Anterior cingulate cortex (tissue), 58 donors: ENCODE results near the gene INHBB.

ENCODE experiments used
- DNase-seq, 58 donors: peaks; one replicate each; lab custom pipeline; 2025; lab: John Stamatoyannopoulos, UW

INHBB gene

DNA sequence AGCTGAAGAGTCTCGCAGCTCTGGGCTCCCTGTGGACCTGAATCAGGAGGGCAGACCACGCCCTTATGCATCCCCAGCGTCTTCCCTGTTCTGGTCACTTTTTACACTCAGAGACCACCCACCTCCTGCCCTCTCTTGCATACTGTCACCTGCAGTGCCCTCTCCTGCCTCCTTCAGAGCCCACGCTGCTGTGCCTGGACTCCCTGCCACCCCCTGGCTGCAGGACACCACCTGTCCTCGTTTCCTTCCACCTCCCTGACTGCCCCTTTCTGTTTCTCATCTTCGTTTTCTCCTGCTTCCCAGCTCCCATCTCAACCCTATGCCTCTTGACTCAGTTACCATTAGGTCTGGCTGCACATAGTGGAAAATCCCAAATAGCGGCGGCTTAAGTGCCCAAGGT, 9.2 kb upstream of the INHBB start:
- DNase-seq, result no peak

DNA sequence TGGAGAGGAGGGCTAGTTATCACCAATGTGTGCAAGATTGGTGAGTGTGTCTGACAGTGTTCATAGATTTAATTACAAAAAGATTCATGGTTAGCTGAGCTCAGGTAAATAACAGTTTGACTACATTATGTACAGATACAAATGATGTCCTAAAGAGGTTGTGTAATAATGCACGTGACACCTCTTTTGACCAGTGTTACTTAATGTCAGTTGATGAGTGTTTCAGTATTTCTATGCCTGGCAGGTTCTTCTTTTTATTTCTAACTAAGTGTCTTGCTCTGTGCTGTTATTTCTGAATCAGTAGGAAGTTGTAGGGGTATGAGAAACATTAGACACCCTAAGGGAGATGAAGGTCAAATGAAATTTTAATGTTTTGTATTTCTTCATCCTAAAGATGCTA, 7.9 kb upstream of the INHBB start:
- no peak for DNase-seq

DNA sequence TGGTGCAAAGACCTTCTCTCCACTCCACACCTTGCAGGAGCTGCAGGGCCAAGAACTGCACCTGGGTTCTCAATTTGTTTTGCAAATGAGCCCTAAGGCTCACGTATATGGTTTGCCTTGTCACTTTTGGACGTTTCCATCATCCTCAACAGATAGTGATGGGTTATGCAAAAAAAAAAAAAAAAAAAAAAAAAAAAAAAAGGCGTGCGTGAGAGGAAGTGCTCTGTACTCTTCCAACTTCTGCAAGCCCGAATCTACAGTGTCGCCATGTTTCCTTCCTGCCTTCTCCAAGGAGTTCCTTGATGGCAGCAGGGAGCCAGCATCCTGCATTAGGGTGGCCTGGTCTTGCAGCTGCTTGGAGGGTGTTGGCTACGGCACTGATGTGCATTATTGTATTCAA, 4.0 kb upstream of the INHBB start:
- DNase-seq, result no peak

DNA sequence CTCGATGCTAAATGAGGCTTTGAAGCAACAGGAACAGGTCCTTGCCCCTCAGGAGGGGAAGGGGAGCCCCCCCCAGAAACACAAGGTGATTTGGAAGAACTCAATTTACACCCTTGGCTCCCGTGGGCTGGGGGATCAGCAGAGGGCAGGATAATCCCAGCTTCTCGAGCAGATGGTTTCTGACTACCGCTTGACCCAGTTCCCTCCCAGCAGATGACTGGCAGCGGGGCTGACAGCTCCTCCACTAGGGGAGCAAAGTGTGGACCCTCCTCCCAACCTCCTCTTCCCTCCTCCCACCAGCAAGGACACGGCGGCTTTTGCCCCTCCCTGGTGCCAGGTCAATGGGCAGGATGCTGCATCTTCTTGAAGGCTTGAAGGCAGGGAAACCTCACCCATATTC, 3.5 kb upstream of the INHBB start:
- DNase-seq, result no peak

DNA sequence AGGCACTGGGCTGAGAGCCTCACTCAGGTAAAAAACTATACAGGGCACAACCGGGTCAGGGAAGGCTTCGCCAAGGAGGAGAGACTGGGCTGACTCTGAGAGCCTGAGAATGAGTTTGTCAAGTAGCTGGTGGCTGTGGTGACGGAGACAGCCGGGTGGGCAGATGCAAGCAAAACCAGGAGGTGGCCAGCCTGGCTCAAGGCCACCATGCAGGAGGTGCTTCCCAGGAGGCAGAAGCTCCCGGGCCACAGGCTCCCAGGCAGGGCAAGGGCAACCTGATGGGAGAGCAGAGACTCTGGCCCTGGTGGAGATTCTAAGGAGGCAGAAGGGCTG, 2.9 kb upstream of the INHBB start:
- no peak for DNase-seq

DNA sequence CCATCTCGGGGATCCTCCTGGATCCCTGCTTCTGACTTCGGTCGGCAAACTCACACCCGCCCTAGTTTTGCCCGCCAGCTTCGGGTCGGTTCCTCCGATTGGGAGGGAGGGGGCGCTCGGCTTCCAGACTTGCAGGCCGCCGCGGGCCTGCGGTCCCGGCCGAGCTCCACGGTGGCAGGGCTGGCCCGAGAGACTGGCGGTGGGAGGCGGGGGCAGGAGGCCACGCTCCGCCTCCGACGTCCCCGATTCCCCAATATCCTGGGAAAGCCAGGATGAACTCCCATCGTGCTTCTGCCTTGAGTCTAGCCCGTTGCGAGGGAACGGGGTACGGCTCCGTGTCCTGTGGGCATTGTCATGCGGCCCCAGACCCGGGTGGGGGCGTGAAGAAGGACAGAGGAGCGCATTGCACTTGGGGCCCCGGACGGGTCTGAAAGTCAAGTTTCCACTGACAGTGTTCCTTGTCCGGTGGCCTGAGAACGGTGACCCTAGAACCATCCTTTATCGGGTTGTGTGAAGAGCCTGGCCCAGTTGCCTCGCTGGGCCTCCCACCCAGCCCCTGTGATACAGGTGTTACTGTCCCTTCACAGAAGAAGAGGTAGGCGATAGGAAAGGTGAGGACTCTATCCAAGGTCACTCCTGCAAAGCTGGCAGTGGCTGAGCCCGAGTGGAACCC, 2.4 kb upstream of the INHBB start:
- DNase-seq, result peak in 54 of 58 donors; percentile 12 to 83 (median 64)

DNA sequence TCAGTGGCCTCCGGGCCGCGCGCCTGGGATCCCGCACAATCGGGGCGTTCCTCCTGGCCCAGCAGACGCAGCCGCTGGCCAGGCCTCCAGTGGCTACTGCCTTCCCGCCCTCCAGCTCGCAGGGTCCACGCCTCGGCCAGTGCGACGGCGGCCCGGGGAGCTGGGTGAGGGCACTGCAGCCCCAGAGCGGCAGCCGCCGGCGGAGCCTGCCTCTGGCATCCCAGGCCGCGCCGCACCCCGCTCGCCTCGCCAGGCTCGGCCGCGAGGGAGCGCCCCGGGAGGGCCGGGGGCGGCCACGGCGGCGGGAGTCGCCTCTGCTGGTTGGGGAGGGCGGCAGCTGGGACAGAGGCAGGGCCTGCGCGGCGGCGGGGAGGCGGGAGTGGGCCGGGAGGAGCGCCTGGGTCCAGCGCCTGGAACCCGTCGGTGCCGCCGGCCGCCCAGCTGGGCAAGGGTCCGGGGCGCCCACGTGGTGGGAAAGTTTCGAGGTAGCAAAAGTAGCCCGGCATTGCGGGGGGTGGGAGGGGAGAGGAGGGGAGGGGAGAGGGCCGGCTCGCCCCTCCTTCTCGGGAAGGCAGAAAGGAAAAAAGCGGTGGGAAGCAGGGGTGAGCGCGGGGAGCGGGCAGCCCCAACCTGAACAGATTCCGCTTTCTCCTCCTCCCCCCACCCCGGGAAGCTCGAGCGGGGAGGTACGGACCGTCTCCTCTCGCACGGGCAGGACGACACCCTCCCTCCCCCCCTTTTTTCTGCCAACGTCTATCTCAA, 1.5 kb upstream of the INHBB start:
- peak in 25 of 58 donors; percentile 12 to 60 (median 37) for DNase-seq

DNA sequence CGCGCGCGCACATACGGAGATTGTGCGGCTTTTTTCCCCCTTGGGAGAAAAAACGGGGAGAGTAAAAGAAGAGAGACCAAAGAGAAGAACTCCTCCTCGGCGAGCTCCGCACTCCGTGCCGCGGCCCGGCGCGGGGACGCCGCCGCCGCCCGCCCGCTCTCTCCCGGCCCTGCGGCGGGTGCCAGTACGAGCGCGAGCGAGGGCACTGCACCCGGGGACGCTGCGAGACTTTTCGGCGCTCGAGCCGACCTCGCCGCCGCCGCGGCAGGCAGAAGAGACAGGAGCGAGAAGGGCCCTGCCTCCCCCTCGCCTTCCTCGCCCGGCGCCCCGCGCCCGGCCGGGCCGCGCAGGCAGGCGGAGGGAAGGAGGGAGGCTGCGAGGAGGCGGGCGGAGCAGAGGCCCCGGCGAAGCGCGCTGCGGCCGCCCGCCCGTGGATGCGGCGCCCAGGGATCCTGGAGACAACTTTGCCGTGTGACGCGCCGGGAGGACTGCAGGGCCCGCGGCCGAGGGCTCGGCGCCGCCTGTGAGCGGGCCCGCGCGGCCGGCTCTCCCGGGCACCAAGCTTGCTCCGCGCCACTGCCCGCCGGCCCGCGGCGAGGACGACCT, 857 bp upstream of the INHBB start:
- peak in 4 of 58 donors; percentile 7 to 42 (median 22) for DNase-seq

DNA sequence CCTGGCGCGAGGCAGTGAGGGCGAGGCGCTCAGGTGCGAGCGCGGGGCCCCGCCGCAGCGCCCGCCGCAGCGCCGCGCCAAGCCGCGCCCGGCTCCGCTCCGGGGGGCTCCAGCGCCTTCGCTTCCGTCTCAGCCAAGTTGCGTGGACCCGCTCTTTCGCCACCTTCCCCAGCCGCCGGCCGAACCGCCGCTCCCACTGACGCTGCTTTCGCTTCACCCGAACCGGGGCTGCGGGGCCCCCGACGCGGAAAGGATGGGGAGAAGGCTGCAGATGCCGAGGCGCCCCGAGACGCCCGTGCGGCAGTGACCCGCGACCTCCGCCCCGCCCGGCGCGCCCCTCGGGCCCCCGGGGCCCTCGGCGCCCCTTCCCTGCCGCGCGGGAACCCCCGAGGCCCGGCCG, 328 bp upstream of the INHBB start:
- no peak for DNase-seq

DNA sequence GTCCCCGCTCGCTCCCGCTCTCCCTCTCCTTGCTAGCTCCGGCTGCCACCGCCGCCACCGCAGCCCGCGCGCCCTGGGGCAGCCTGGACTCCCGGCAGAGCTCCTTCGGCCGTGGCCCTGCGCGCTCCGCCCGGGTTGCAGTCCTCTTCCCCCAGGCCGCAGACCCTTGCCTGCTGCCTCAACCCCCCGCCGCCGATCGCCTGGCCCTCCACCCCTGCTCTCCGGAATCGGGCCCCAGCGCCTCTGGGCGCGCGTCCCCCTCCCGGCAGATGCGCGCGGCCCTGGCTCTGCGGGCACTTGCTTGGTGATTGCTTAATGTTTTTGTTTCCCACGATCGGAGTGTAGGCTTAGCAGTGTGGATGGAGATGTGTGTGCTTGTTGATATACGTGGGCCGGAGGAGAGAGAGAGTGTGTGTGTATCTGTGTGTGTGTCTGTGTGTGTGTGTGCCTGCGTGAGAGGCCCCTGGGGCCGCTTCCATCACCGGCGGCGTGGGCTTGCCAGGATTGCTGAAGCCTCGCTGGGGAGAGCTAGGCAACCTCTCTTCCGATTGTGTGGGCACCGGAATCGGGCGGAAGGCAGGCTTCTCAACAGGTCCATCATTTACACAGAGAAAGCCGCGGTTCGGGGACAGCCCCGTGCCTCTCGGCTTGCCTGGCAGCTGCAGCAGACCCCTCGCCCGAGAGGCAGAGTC, 877 bp downstream of the INHBB start:
- DNase-seq, result peak in 38 of 58 donors; percentile 11 to 77 (median 43)

DNA sequence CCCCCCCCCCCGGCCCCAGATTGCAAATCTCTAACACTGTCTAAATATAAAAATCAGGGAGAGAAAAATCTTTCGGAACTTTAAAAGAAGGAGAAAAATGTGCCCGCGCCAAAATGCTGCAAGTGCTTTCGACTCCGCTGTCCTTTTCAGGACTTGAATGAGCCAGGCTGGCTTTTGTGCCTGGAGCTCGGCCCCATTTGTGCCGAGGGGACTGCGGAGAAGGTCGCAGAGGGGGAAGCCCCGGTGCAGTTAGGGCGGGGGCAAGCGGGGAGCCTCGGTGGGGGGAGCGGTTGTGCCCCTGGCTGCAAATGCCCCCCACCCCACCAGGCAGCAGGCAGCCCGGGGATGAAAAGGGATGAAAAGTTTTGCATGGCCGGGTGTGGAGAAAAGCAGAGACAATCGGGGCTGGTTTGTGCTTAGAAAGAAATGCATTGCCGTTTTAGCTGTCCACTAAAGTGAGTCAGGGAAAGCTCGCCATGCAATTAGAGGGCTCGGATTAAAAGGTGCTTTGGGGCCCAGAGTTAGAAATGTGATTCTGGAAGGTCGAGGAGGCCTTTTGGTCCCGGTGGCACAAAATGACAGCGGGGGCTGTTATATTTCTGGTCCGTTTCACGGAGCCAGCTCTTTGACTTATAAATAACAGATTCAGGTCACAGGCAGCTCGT, 1.6 kb downstream of the INHBB start:
- peak in 6 of 58 donors; percentile 13 to 56 (median 38) for DNase-seq

DNA sequence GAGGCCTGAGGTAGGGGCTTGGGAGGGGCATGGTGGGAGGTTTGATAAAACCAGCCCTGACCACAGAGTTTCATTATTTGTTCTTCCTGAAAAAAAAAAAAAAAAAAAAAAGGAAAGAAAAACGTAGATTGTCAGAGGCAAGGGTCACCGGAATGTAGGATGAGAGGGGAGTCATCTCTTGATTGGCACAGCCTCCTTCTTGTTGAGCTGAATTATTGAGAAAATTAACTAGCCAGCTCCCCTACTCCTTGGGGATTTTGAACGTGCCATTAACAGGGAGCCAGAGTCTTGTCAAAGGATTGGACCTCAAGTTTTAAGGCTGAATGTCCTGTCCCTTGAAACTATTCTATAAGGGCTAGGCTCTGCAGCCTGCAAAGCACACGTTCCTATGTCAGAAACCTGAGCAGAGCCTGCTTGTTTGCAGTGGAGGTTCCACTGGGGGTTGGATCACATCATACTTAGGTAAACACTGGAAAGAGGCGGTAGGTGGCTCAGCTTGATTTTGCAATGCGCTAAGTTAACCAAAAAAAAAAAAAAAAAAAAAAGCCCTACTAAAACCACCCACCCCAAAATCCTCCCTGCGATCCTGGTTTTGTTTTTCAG, 2.3 kb downstream of the INHBB start:
- DNase-seq, result no peak

DNA sequence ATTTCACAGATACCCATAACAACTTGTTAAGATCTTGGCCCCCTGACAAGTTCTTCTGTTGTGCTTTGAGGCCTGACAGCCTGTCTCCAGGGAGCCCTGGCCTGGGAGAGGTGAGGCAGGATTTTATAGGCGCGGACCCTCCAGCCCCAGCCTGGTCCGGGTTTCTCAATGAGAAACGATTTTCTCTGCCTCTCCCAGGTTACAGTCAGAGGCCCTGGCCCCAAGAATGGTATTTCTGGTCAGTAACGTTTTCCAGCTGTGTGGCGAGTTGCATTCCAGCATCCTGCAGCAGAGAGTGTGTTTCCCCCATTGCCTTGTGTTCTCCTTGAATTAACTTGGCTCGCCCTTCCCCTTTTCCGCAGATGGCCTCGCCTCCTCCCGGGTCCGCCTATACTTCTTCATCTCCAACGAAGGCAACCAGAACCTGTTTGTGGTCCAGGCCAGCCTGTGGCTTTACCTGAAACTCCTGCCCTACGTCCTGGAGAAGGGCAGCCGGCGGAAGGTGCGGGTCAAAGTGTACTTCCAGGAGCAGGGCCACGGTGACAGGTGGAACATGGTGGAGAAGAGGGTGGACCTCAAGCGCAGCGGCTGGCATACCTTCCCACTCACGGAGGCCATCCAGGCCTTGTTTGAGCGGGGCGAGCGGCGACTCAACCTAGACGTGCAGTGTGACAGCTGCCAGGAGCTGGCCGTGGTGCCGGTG, 3.0 kb downstream of the INHBB start:
- no peak for DNase-seq

DNA sequence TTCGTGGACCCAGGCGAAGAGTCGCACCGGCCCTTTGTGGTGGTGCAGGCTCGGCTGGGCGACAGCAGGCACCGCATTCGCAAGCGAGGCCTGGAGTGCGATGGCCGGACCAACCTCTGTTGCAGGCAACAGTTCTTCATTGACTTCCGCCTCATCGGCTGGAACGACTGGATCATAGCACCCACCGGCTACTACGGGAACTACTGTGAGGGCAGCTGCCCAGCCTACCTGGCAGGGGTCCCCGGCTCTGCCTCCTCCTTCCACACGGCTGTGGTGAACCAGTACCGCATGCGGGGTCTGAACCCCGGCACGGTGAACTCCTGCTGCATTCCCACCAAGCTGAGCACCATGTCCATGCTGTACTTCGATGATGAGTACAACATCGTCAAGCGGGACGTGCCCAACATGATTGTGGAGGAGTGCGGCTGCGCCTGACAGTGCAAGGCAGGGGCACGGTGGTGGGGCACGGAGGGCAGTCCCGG, 3.5 kb downstream of the INHBB start:
- DNase-seq, result no peak

DNA sequence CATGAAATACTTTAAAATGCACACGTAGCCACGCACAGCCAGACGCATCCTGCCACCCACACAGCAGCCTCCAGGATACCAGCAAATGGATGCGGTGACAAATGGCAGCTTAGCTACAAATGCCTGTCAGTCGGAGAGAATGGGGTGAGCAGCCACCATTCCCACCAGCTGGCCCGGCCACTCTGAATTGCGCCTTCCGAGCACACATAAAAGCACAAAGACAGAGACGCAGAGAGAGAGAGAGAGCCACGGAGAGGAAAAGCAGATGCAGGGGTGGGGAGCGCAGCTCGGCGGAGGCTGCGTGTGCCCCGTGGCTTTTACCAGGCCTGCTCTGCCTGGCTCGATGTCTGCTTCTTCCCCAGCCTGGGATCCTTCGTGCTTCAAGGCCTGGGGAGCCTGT, 4.1 kb downstream of the INHBB start:
- DNase-seq, result no peak

DNA sequence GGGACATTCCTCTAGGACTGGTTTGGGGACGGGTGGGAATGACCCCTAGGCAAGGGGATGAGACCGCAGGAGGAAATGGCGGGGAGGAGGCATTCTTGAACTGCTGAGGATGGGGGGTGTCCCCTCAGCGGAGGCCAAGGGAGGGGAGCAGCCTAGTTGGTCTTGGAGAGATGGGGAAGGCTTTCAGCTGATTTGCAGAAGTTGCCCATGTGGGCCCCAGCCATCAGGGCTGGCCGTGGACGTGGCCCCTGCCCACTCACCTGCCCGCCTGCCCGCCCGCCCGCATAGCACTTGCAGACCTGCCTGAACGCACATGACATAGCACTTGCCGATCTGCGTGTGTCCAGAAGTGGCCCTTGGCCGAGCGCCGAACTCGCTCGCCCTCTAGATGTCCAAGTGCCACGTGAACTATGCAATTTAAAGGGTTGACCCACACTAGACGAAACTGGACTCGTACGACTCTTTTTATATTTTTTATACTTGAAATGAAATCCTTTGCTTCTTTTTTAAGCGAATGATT, 4.9 kb downstream of the INHBB start:
- no peak for DNase-seq

DNA sequence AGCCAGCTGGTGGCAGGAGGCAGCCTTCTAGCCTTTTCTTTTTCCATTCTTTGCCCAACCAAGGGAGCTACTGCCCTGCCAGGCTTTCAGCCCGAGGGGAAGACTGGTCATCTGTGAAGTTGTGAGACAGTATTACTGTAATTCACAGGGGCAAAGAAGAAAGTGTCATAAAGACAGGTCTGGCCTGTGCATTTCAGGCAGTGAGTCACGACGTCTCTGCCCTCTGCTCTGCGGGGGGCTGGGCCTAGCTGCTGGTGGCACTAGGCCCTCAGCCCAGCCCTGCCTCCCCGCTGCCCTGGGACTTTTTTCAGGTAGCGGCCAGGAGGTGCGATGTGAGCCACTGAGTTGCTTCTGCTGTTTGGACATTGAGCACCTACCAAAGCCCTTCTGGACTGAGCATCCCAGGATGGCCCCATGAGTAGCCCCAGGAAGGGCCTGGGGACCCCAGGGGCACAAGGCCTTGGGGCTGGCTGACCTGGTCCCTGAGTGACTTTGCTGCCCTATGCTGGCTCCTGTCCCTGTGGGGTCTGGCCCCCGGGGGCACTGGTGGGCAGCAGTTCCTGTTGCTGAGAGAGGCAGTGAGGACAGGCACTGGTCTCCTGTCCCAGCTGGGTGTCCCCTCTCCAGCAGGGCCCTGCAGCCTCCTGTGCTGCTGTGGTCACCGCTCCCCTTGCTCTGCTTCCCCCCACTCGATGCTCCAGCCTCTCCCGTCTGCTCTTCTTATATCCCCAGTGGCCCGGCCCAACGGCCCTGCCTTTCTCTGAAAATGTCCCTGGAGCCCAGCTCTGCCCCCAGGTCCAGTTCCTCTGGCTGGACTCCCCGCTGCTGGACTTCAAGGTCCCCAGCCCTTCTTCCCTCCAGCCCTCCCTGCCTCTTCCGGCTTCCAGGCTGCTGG, 7.0 kb downstream of the INHBB start:
- no peak for DNase-seq

DNA sequence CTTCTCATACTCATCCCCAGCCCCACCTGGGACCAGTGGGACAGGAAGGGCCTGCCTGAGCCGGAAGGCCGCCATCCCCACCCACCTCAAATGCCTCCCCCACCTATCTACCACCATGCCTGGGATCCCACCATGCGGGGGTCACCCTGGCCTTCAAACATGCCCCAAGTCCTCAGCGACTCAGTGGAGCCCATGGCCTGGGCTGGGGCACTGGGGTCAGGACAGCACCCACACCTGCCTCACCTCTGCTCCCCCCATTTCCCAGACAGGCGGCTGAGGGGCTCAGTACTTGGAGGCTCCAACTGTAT, 7.6 kb downstream of the INHBB start:
- no peak for DNase-seq
